Activated naive CD4-positive, alpha-beta T cell treated with anti-CD3 and anti-CD28 coated beads for 36 hours (primary cell): ENCODE results near the gene PTP4A2. TPM values are rescaled to one million over a fixed set of nuclear protein-coding genes. Genes with fewer than 3 reads are reported as not detected.
"Not testable (repeated sequence)": the region's sequence is repeated elsewhere in the genome, so short reads cannot be mapped to it uniquely, and the experiment has no call there.

Experiments
- CTCF ChIA-PET: fragments of 350-600 bp; sonication (Branson Sonifier 250); formaldehyde crosslinking; loops from one replicate; lab custom pipeline; 2021; ENCODE audit warnings: antibody characterized with exemption; lab: Charles Lee
- DNase-seq: peaks from one replicate; pipeline ENCODE4 v3.0.0-alpha.2; 2020
- H3K27ac Mint-ChIP-seq: one replicate; pipeline ENCODE4 v1.8.0; 2021; ENCODE audit warnings: mild to moderate bottlenecking, mixed read lengths
- H3K27me3 Mint-ChIP-seq: one replicate; pipeline ENCODE4 v1.8.0; 2021; ENCODE audit warnings: low read depth, mixed read lengths
- H3K36me3 Mint-ChIP-seq: one replicate; pipeline ENCODE4 v1.8.0; 2021; ENCODE audit warnings: low read depth, mixed read lengths
- H3K4me1 Mint-ChIP-seq: one replicate; pipeline ENCODE4 v1.8.0; 2021; ENCODE audit warnings: low read depth, mixed read lengths
- H3K4me3 Mint-ChIP-seq: one replicate; pipeline ENCODE4 v1.8.0; 2021; ENCODE audit warnings: mild to moderate bottlenecking, moderate library complexity, mixed read lengths
- H3K9me3 Mint-ChIP-seq: one replicate; pipeline ENCODE4 v1.8.0; 2021; ENCODE audit warnings: mixed read lengths
- intact Hi-C: fragments of 100-400 bp; cut with micrococcal nuclease; formaldehyde crosslinking; loops from one replicate; pipeline ENCODE4 v1.15.1; 2023
- total RNA-seq, 2 experiments: library from RNA; stranded (reverse); gene quantifications; one replicate each; pipeline ENCODE4 v1.2.3, GENCODE V29; 2021

PTP4A2 gene
- total RNA-seq, 2 experiments from 2014 or later: 240 to 263 TPM

DNA sequence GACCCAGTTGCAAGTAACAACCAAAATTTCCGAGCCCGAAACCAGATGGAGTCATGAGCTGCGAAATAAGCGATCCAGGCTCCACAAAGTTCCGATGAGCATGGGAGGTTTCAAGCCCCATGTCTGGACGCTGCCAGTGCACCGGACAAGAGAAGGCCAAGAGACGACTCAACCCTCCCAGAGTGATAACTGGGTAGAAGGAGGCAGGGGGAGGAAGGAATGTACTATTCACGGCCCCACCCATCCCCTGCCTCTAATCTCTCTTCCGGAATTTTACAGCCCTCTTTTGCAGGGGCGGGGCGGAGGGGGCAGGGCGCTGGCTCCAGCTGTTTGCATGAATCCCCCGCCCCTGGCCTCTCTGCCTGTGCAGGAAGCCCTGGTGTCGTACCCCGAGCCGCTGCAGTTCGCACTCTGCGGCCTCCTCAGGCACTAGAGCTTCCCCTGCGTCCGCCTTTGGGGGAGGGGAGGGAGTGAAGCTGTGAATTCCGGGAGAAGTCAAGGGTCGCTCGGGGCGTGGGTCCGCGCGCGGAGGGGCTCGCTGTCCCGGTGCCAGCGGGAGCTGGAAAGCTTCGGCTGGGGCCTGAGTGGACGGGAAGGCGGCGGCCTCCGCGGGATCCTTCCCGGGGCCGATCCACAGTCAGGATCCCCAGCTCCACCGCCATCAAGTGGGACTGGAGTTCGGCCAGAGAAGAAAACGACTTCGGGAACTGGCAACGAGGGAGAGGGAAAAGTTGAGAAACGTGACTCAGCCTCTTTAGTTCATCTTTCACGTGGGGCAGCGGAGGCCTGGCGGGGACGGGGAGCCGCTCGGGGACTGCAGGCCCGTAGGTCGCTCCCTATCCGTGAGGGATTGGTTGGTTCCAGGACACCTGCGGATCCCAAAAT is 6.3 kb upstream of the PTP4A2 start:
- H3K27ac Mint-ChIP-seq: peak overlapping the region; percentile 88
- intact Hi-C loops: loop anchor here (2.0 kb wide), 1 partner anchor 306 kb away; the partner anchor contains the start of gene LCK
- H3K9me3 Mint-ChIP-seq: no peaks in the 10 kb centered on the region
- H3K36me3 Mint-ChIP-seq: no peaks in the 10 kb centered on the region
- peaks cover 66% of the 10 kb centered on the region for H3K4me1 Mint-ChIP-seq
- no peaks in the 10 kb centered on the region for H3K27me3 Mint-ChIP-seq
- H3K4me3 Mint-ChIP-seq: peak overlapping the region; percentile 74
- CTCF ChIA-PET: interaction anchor here (0.5 to 8.9 kb wide), 8 partner anchors 9 to 84 kb away, joined by 3 to 167 read pairs (median 6); no protein-coding TSS in a partner anchor
- peak; percentile 91 for DNase-seq

DNA sequence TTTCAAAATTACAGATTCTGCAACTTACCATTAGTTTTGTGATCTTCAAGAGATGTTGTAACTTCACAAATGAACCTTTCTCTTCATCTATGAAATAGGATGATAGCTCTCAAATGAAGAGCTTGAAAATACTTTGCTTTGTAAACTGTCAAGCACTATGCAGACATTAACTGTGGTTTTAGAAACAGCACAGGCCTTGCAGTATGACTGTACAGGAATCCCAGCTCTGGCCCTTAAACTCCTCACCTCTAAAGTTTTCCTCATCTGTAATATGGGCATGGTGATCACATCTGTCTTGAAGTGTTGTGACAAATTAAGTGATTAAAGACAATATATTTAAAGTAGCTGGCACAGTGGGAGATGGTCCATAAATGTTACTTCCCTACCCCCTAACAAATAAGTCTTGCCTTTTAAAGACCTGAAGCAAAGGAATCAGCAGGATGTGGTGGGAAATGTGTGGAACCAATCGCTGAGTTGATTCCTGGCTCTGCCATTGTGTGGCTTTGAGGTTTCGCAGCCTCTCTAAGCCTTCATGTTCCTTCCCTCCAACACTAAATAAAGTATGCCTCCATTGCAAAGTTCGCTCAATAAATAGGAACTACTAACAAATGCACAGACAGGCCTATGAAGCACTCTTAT is 5.5 kb upstream of the PTP4A2 start:
- CTCF ChIA-PET: interaction anchor here (0.8 to 8.9 kb wide), 8 partner anchors 8 to 155 kb away, joined by 3 to 167 read pairs (median 6); no protein-coding TSS in a partner anchor
- peak overlapping the region; percentile 88 for H3K27ac Mint-ChIP-seq
- intact Hi-C loops: loop anchor here (1.0 to 2.0 kb wide), 2 partner anchors 13 to 307 kb away; partner anchors contain the start of gene LCK
- peak; percentile 57 for DNase-seq
- H3K36me3 Mint-ChIP-seq: no peaks in the 10 kb centered on the region
- peaks cover 73% of the 10 kb centered on the region for H3K4me1 Mint-ChIP-seq
- H3K4me3 Mint-ChIP-seq: peak overlapping the region; percentile 74
- no peaks in the 10 kb centered on the region for H3K9me3 Mint-ChIP-seq
- H3K27me3 Mint-ChIP-seq: no peaks in the 10 kb centered on the region

DNA sequence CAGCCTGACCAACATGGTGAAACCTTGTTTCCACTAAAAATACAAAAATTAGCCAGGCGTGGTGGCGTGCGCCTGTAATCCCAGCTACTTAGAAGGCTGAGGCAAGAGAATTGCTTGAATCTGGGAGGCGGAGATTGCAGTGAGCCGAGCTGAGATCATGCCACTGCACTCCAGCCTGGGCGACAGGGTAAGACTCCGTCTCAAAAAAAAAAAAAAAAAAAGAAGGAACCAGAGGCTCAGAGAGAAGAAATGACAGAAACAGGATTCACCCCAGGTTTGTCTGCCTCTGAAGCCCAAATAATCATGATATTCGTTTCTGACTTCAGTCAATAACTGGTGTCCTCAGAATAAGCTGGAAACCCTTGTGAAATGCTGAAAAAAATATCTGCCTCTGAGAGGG is 3.9 kb upstream of the PTP4A2 start:
- peaks cover 75% of the 10 kb centered on the region for H3K4me1 Mint-ChIP-seq
- H3K27ac Mint-ChIP-seq, H3K27me3 Mint-ChIP-seq, DNase-seq, H3K36me3 Mint-ChIP-seq, H3K9me3 Mint-ChIP-seq, H3K4me3 Mint-ChIP-seq, intact Hi-C loops: not testable (repeated sequence)
- CTCF ChIA-PET: interaction anchor here (0.6 to 8.9 kb wide), 8 partner anchors 9 to 444 kb away, joined by 3 to 167 read pairs (median 4); no protein-coding TSS in a partner anchor

DNA sequence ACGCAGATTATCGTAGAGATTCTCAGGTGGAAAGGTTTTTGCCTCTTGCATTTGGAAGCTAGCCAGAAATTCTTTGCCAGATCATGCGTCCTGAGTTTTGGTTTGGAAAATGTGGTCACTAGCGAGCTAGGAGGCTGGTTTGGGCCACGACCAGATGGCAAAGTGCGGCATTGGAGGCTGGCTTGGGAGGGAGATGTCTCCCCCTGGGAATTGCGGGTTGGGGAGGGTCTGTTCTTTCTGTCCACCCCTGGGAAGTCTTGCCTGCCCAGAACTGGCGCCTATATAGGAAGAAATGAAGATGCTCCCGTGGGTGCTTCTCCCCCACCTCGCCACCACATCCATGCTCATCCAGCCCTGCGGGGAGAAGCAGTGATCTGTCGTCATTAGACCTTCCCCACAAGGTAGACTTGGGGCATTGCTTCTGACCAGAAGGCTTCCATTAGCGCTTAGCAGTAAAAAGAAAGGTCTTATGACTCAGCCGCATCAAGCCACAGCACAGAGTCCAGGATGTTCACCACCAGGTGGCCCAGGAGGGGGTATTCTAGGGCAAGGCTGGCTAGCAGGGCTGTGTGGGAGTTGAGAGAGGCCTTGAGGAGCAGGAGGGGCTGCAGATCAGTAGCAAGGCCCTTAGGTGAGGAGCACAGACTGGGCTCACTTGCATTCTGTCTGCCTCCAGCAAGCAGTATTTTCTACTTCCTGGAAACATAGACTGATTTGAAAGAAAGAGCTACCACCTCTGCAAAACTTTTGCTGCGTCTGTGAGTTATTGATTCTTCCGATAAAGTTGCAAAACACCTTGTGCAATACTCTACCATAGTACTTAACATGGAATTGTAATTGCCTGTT is 1.5 kb upstream of the PTP4A2 start:
- H3K4me1 Mint-ChIP-seq: peaks cover 70% of the 10 kb centered on the region
- peak; percentile 91 for DNase-seq
- no peaks in the 10 kb centered on the region for H3K9me3 Mint-ChIP-seq
- no peaks in the 10 kb centered on the region for H3K27me3 Mint-ChIP-seq
- H3K4me3 Mint-ChIP-seq: peak overlapping the region; percentile 99
- intact Hi-C loops: loop anchor here (1.0 to 10.0 kb wide), 6 partner anchors 25 to 875 kb away; partner anchors contain the start of genes KHDRBS1, PUM1, S100PBP and SNRNP40
- peaks cover 24% of the 10 kb centered on the region for H3K36me3 Mint-ChIP-seq
- CTCF ChIA-PET: interaction anchor here (0.7 to 8.9 kb wide), 14 partner anchors 9 to 124 kb away, joined by 3 to 167 read pairs (median 4); partner anchors contain the start of gene SPOCD1
- H3K27ac Mint-ChIP-seq: peak overlapping the region; percentile 96

DNA sequence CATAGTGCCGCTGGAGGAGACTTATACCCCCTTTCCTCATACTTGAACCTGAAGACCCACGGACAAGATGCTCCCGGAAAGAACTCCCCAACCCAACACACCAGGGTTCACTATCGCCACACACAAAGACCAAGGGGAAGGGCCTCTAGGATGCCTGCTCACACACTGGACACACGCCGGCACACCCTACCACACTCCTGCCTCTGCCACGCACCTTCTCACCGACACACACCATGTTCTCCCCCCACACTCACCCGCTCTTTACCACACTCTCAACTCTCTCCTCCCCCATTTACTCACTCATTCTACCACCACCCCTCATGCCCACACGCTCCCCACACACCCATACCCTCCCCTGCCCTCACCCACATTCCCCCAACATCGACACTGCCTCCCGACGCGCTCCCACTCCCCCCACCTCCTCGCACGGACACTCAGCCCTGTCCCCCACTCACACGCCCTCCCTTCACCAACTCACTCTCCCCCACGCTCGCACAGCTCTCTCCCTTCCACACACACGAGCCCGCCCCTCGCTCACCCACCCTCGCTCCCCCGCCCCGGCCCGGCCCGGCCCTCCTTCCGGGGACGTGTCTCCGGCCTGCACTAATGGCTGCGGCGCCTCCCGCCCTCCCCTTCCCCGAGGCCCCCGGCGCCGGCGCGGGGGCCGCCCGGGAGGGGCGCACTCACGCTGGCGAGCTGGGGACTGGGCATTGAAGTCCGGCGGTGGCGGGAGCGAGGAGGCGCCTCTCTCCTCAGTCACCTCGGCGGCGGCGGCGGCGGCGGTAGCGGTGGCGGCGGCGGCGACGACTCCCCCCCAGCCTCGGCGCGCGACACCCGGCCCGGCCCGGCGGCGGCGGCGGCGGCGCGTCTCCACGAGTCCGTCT is 626 bp downstream of the PTP4A2 start:
- peak overlapping the region; percentile 99 for H3K4me3 Mint-ChIP-seq
- intact Hi-C loops: loop anchor here (2.0 to 10.0 kb wide), 5 partner anchors 45 to 877 kb away; partner anchors contain the start of genes KHDRBS1, PUM1, S100PBP and SNRNP40
- peak overlapping the region; percentile 99 for H3K27ac Mint-ChIP-seq
- peaks cover 24% of the 10 kb centered on the region for H3K36me3 Mint-ChIP-seq
- peak; percentile 71 for DNase-seq
- no peaks in the 10 kb centered on the region for H3K27me3 Mint-ChIP-seq
- CTCF ChIA-PET: interaction anchor here (0.7 to 8.9 kb wide), 8 partner anchors 14 to 149 kb away, joined by 3 to 167 read pairs (median 6); partner anchors contain the start of gene SPOCD1
- no peaks in the 10 kb centered on the region for H3K9me3 Mint-ChIP-seq
- H3K4me1 Mint-ChIP-seq: peaks cover 68% of the 10 kb centered on the region

DNA sequence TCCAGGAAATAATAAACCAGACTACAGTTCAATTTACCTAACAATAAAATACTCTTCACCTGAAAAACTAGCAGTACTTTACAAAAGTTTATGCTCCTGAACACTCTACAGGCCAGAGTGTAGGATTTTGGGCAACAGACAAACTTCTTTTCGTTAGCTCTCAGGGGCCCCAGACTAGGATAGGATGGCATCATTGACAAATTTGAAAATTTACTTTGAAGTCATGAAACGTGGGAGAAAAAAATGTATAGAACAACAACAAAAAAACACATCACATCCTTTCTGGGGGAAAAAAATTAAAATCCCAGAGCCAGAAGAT is 1.2 kb downstream of the PTP4A2 start:
- CTCF ChIA-PET: interaction anchor here (0.7 kb wide), 1 partner anchor 148 kb away, joined by 3 read pairs; no protein-coding TSS in a partner anchor
- peak overlapping the region; percentile 99 for H3K4me3 Mint-ChIP-seq
- H3K36me3 Mint-ChIP-seq: peaks cover 24% of the 10 kb centered on the region
- H3K27ac Mint-ChIP-seq: peak overlapping the region; percentile 99
- intact Hi-C loops: loop anchor here (10.0 kb wide), 3 partner anchors 642 to 878 kb away; partner anchors contain the start of genes PUM1, S100PBP, SNRNP40 and YARS1
- H3K27me3 Mint-ChIP-seq: no peaks in the 10 kb centered on the region
- DNase-seq: no peak
- H3K9me3 Mint-ChIP-seq: no peaks in the 10 kb centered on the region
- H3K4me1 Mint-ChIP-seq: peaks cover 68% of the 10 kb centered on the region

DNA sequence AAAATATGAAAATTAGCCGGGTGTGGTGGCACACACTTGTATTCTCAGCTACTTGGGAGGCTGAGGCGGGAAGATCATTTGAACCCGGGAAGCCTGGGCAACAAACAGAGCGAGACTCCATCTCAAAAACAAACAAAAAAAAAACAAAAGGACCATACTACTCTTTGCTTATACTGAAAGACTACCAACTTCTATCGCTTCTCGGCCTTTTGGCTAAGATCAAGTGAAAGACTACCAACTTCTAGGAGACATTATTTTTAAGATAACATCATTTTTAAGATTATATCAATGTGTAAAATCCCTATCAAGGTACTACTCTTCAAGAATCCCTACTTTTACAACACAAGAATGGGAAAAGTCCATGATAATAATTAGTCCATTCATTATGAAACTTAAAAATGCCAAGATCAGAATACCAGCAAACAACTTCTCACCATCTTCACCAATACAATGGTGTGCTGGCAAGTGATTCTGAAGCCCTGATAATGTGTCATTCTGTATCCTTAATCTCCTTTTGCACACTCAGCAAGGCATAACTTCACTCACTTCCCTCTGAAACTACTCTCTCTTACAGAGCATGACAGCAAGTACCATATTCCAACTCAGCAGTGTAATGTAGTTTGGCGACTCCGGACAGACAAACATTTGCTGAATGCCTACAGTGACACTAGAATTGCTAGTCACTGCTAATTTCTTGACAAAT is 1.7 kb downstream of the PTP4A2 start:
- intact Hi-C loops: loop anchor here (10.0 kb wide), 3 partner anchors 642 to 878 kb away; partner anchors contain the start of genes PUM1, S100PBP, SNRNP40 and YARS1
- Mint-ChIP-seq H3K9me3 (no peaks in the 10 kb centered on the region), H3K4me1 (peaks cover 68% of the 10 kb centered on the region), H3K27me3 (no peaks in the 10 kb centered on the region), H3K27ac (peak overlapping the region; percentile 99), H3K36me3 (peaks cover 25% of the 10 kb centered on the region), H3K4me3 (peak overlapping the region; percentile 99)
- CTCF ChIA-PET: interaction anchor here (0.6 to 2.2 kb wide), 4 partner anchors 8 to 147 kb away, joined by 3 to 14 read pairs (median 7); no protein-coding TSS in a partner anchor
- DNase-seq: no peak

DNA sequence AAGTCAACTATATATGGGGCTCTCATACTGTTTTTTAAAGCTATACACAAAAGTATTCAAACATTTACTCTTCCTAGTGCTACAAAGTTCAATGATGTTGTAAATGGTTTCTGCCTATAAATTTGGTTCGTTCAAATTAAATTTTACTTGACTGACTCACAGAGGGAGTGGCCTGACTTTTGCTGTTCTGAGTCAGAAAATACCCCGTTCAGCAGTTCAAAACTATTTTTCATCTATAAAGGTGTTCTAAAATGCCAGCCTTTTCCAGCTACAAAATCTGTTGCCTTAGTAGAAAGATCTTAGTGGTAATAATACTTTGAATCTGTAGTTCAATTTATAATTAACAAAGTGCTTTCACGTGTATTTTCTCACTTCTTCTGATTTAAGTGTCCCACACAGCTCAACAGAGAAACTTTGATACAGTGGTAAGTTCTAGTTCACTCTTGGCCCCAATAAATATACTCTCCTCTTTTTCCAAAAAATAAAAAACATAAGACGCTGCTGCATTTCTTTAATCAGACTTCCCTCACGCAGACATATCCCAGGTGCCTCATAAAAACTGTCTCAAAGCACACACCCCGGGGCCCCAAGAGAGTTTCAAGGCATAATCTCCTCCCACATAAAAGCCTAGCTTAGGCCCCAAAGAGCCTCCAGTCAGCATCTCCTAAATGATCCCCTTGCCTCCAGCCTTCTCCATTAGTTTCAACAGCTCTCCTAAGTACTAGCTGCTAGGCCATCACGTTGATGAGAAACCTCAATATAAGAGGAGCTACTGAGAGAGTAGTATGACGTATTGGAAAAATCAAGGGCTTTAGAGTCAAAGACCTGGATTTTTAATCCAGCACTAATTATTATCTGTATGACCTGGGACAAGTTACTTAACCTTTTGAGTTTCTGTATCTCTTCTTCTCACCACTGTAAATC is 3.2 kb downstream of the PTP4A2 start:
- Mint-ChIP-seq H3K36me3 (peaks cover 32% of the 10 kb centered on the region), H3K27ac (peak overlapping the region; percentile 99), H3K9me3 (no peaks in the 10 kb centered on the region), H3K4me3 (peak overlapping the region; percentile 99), H3K4me1 (peaks cover 68% of the 10 kb centered on the region), H3K27me3 (no peaks in the 10 kb centered on the region)
- CTCF ChIA-PET: interaction anchor here (0.6 to 3.3 kb wide), 16 partner anchors 8 to 241 kb away, joined by 3 to 14 read pairs (median 3); partner anchors contain the start of gene SPOCD1
- intact Hi-C loops: loop anchor here (1.0 to 10.0 kb wide), 6 partner anchors 9 to 1178 kb away; partner anchors contain the start of genes LAPTM5, PUM1, S100PBP and SNRNP40
- peak; percentile 61 for DNase-seq
